BE2C (cell line): ENCODE data around the gene MYBPHL.
"Not testable (repeated sequence)": the region's sequence is repeated elsewhere in the genome, so short reads cannot be mapped to it uniquely, and the experiment has no call there.

Experiments
- DNase-seq: peaks from one replicate; pipeline ENCODE4 v3.0.0-alpha.2; 2020
- H3K27me3 ChIP-seq: fragments of 250-450 bp; sonication (Bioruptor Pico); 2 replicates; pipeline ENCODE4 v1.5.1; 2020; ENCODE audit warnings: mild to moderate bottlenecking
- H3K36me3 ChIP-seq: fragments of 250-450 bp; sonication (Bioruptor Pico); 2 replicates; pipeline ENCODE4 v1.5.1; 2020; ENCODE audit warnings: mild to moderate bottlenecking
- H3K4me1 ChIP-seq: fragments of 250-450 bp; sonication (Bioruptor Pico); 2 replicates; pipeline ENCODE4 v1.5.1; 2020
- H3K4me3 ChIP-seq: 2 replicates; pipeline ENCODE4 v1.5.1; 2011; ENCODE audit warnings: low read depth, low read length
- H3K9me3 ChIP-seq: fragments of 250-450 bp; sonication (Bioruptor Pico); 2 replicates; pipeline ENCODE4 v1.5.1; 2020
- CTCF ChIP-seq: IDR thresholded peaks from 2 replicates; pipeline ENCODE4 v1.5.1; 2012; ENCODE audit warnings: mild to moderate bottlenecking, low read depth, low read length

The MYBPHL gene

GRCh38 chr1:109295712-109296415, 10.9 kb downstream of the MYBPHL start:
- Histone ChIP-seq H3K4me1 (peaks cover 16% of the 10 kb centered on the region), H3K4me3 (no peak overlapping the region), H3K27me3 (no peaks in the 10 kb centered on the region), H3K9me3 (no peaks in the 10 kb centered on the region), H3K36me3 (no peaks in the 10 kb centered on the region)
- TF ChIP-seq CTCF = no peak
- DNase-seq = no peak

GRCh38 chr1:109294481-109294880, 12.3 kb downstream of the MYBPHL start:
- H3K4me1 ChIP-seq = peaks cover 16% of the 10 kb centered on the region
- TF ChIP-seq CTCF = no peak
- no peak overlapping the region for H3K4me3 ChIP-seq

GRCh38 chr1:109293026-109293425, 13.8 kb downstream of the MYBPHL start:
- H3K9me3 ChIP-seq = no peaks in the 10 kb centered on the region
- H3K4me3 ChIP-seq = no peak overlapping the region
- H3K4me1 ChIP-seq = peaks cover 1% of the 10 kb centered on the region; the same call in 1 of the 2 replicates
- H3K27me3 ChIP-seq = no peaks in the 10 kb centered on the region
- DNase-seq = no peak
- no peak for TF ChIP-seq CTCF
- H3K36me3 ChIP-seq = no peaks in the 10 kb centered on the region

More at GRCh38 chr1:109294481-109294880, 12.3 kb downstream of the MYBPHL start:
- Histone ChIP-seq H3K27me3 (no peaks in the 10 kb centered on the region), H3K9me3 (no peaks in the 10 kb centered on the region), H3K36me3 (no peaks in the 10 kb centered on the region)
- no peak for DNase-seq

GRCh38 chr1:109292364-109292763, 14.4 kb downstream of the MYBPHL start:
- DNase-seq = no peak
- no peak for TF ChIP-seq CTCF
- Histone ChIP-seq H3K9me3 (no peaks in the 10 kb centered on the region), H3K4me1 (no peaks in the 10 kb centered on the region), H3K36me3 (no peaks in the 10 kb centered on the region), H3K4me3 (no peak overlapping the region), H3K27me3 (no peaks in the 10 kb centered on the region)

GRCh38 chr1:109290998-109291397, 15.8 kb downstream of the MYBPHL start:
- Histone ChIP-seq H3K27me3 (no peaks in the 10 kb centered on the region), H3K4me1 (no peaks in the 10 kb centered on the region), H3K9me3 (no peaks in the 10 kb centered on the region), H3K4me3 (no peak overlapping the region), H3K36me3 (no peaks in the 10 kb centered on the region)
- DNase-seq = no peak
- TF ChIP-seq CTCF = no peak

- Histone ChIP-seq H3K9me3 (no peaks in the 10 kb centered on the region), H3K36me3 (no peaks in the 10 kb centered on the region), H3K4me1 (no peaks in the 10 kb centered on the region), H3K27me3 (no peaks in the 10 kb centered on the region), H3K4me3 (no peak overlapping the region)
- no peak for DNase-seq
- no peak for TF ChIP-seq CTCF
Measured at GRCh38 chr1:109290137-109290536, 16.7 kb downstream of the MYBPHL start.

GRCh38 chr1:109286762-109287161, 20.0 kb downstream of the MYBPHL start:
- not testable (repeated sequence) for H3K4me3 ChIP-seq, H3K9me3 ChIP-seq, H3K4me1 ChIP-seq, H3K36me3 ChIP-seq, H3K27me3 ChIP-seq, DNase-seq
